Stimulated activated CD8-positive, alpha-beta memory T cell treated with anti-CD3 and anti-CD28 coated beads, Interleukin-15, amount 100 ng/mL, for 48 hours (primary cell): ENCODE measurements around the gene BICC1.

Experiments used
- DNase-seq, 2 donors: peaks; one replicate each; pipeline ENCODE4 v3.0.0-alpha.2; 2020; ENCODE audit warnings: low read depth in 2 of 2

The BICC1 gene, protein sequence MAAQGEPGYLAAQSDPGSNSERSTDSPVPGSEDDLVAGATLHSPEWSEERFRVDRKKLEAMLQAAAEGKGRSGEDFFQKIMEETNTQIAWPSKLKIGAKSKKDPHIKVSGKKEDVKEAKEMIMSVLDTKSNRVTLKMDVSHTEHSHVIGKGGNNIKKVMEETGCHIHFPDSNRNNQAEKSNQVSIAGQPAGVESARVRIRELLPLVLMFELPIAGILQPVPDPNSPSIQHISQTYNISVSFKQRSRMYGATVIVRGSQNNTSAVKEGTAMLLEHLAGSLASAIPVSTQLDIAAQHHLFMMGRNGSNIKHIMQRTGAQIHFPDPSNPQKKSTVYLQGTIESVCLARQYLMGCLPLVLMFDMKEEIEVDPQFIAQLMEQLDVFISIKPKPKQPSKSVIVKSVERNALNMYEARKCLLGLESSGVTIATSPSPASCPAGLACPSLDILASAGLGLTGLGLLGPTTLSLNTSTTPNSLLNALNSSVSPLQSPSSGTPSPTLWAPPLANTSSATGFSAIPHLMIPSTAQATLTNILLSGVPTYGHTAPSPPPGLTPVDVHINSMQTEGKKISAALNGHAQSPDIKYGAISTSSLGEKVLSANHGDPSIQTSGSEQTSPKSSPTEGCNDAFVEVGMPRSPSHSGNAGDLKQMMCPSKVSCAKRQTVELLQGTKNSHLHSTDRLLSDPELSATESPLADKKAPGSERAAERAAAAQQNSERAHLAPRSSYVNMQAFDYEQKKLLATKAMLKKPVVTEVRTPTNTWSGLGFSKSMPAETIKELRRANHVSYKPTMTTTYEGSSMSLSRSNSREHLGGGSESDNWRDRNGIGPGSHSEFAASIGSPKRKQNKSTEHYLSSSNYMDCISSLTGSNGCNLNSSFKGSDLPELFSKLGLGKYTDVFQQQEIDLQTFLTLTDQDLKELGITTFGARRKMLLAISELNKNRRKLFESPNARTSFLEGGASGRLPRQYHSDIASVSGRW

GRCh38 chr10:58512491-58513187 is at the start of gene BICC1:
Gene BICC1 (plus strand): TSS chr10:58512872. CDS start chr10:58513144, 272 bp downstream.
- no peak for DNase-seq

DNA sequence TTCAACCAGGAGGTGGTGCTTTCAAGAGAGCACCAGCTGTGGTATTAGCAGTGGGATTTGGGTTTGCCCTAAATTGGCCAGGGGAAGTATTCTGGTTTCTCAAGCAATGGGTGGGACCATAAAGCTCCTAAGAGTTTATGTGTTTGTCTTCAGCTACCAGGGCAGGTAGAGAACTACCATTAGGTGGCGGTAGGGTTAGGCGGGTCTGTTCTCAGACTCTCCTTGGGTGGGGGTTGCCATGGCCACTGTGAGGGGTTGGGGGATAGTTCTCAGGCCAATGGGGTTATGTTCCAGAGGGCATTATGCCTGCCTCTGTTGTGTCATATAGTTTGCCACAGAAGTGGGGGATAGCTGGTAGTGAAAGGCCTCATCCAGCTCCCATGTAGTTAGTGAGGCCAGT is 47.7 kb upstream of the BICC1 start:
- DNase-seq = no peak

GRCh38 chr10:58465629-58466028 is 47.0 kb upstream of the BICC1 start:
- no peak for DNase-seq

- no peak for DNase-seq
Measured at GRCh38 chr10:58467931-58468635, 44.6 kb upstream of the BICC1 start.

- no peak for DNase-seq
Measured at GRCh38 chr10:58473976-58474375, 38.7 kb upstream of the BICC1 start.

- DNase-seq = no peak
Measured at GRCh38 chr10:58475322-58476277, 37.1 kb upstream of the BICC1 start.

- no peak for DNase-seq
Measured at GRCh38 chr10:58477122-58477521, 35.5 kb upstream of the BICC1 start.

- no peak for DNase-seq
Measured at GRCh38 chr10:58477902-58478301, 34.8 kb upstream of the BICC1 start.

GRCh38 chr10:58479045-58479444 is 33.6 kb upstream of the BICC1 start:
- no peak for DNase-seq

- no peak for DNase-seq
Measured at GRCh38 chr10:58480321-58480720, 32.4 kb upstream of the BICC1 start.

- no peak for DNase-seq
Measured at GRCh38 chr10:58481569-58482109, 31.0 kb upstream of the BICC1 start.

DNA sequence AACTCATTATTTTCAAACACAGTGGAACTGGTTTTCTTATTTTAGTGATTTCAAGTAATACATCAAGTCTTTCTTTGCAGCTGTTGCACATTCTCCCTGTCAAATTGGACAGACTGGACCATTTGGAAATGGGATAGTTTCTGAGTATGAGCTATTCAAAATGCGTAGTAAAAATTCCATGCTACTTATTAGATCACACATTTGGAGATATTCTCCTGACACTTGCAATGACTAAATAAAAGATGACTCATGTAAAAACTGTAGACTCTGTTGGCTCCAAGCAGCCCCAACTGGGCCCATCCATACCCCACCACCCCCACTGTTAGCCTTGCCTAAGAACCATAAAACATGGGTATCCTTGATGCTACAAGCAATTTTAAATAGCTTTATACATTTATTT is 25.9 kb upstream of the BICC1 start:
- DNase-seq = no peak

GRCh38 chr10:58488921-58489320 is 23.8 kb upstream of the BICC1 start:
- DNase-seq = no peak

GRCh38 chr10:58502956-58503355 is 9.7 kb upstream of the BICC1 start:
- no peak for DNase-seq

GRCh38 chr10:58508316-58508715 is 4.4 kb upstream of the BICC1 start:
- DNase-seq = no peak

- DNase-seq = no peak
Measured at GRCh38 chr10:58511765-58512490, 744 bp upstream of the BICC1 start.

GRCh38 chr10:58513188-58514110 is 777 bp downstream of the BICC1 start:
- peak in 1 of 2 donors; percentile 8 for DNase-seq

DNA sequence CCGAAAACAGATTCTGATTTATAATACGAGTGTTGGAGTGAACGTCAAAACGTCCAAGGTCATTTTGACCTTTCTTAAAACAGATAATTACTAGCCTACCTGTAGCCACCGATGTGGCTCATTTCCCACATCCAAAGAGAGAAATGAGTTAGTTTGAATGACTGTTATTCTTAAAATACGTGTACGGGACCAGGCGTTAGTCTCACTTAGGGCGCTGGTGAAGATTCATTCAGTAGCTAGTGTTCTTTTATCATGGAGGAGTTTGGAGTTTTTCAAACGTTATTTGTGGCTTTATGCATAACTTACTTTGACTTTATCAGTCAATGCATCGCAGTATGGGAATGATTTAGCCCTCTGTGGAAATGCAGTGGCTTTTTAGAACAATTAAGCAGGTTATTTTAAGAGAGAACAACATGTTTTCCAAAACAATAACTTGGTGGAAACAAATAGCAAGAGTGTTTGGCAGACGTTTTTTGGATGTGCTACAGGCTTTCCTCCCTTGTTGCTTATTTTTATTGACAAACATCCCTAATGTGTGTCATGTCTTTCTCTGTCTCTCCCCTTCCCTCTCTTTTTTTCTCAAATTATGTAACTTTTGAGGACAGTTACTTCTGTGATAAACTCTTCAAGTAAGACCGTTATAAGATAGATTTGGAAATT is 1.6 kb downstream of the BICC1 start:
- DNase-seq = no peak
